Neutrophil (primary cell): Measurements from ENCODE around the gene KLHL8.
A peak's percentile ranks its signal among the peaks of the same experiment; 100 is the strongest.
"Not testable (repeated sequence)": the region's sequence is repeated elsewhere in the genome, so short reads cannot be mapped to it uniquely, and the experiment has no call there.

Experiments used
- H3K27ac ChIP-seq: fragments of 200-600 bp; sonication (generic); 2 replicates; pipeline ENCODE4 v1.5.1; 2016; ENCODE audit warnings: mild to moderate bottlenecking, moderate library complexity
- H3K27me3 ChIP-seq: fragments of 200-600 bp; sonication (generic); 2 replicates; pipeline ENCODE4 v1.6.0; 2016; ENCODE audit warnings: mild to moderate bottlenecking
- H3K36me3 ChIP-seq: fragments of 200-600 bp; sonication (generic); 2 replicates; pipeline ENCODE4 v1.5.1; 2017
- H3K4me1 ChIP-seq, 2 experiments: fragments of 200-600 bp in 1 of 2; sonication (generic) in 1 of 2; 1 replicate in 1 of 2; 2 replicates in 1 of 2; pipeline versions ENCODE4 v1.5.1 to v1.6.1; 2013 to 2016; ENCODE audit warnings: low read depth in 1 of 2, low read length in 1 of 2, mild to moderate bottlenecking in 1 of 2, moderate library complexity in 1 of 2; ENCODE audit not compliant: control insufficient read depth in 1 of 2, insufficient read depth in 1 of 2
- H3K4me3 ChIP-seq, 2 experiments: fragments of 200-600 bp in 1 of 2; sonication (generic) in 1 of 2; 1 replicate in 1 of 2; 2 replicates in 1 of 2; pipeline ENCODE4 v1.5.1; 2013 to 2016; ENCODE audit warnings: low read depth in 1 of 2, low read length in 1 of 2, mild to moderate bottlenecking in 1 of 2, moderate library complexity in 1 of 2
- H3K9me3 ChIP-seq: fragments of 200-600 bp; sonication (generic); 2 replicates; pipeline ENCODE4 v1.5.1; 2016
- CTCF ChIP-seq: fragments of 200-600 bp; sonication (generic); IDR thresholded peaks from 2 replicates; pipeline ENCODE4 v1.5.1; 2016; ENCODE audit warnings: antibody characterized with exemption

The KLHL8 gene

GRCh38 chr4:87153078-87153870, 67.1 kb downstream of the KLHL8 start:
- H3K4me1 ChIP-seq, result no peaks in the 10 kb centered on the region
- no peak overlapping the region for H3K27ac ChIP-seq
- H3K36me3 ChIP-seq, result no peaks in the 10 kb centered on the region
- H3K4me3 ChIP-seq, result no peak overlapping the region
- no peaks in the 10 kb centered on the region for H3K27me3 ChIP-seq
- TF ChIP-seq CTCF, result no peak
- H3K9me3 ChIP-seq, result no peaks in the 10 kb centered on the region

GRCh38 chr4:87152310-87153041, 67.9 kb downstream of the KLHL8 start:
- no peak for TF ChIP-seq CTCF
- Histone ChIP-seq H3K4me1 (no peaks in the 10 kb centered on the region), H3K27ac (no peak overlapping the region), H3K36me3 (no peaks in the 10 kb centered on the region), H3K9me3 (no peaks in the 10 kb centered on the region), H3K27me3 (no peaks in the 10 kb centered on the region), H3K4me3 (no peak overlapping the region)

GRCh38 chr4:87151730-87152129, 68.7 kb downstream of the KLHL8 start:
- no peaks in the 10 kb centered on the region for H3K9me3 ChIP-seq
- no peak for TF ChIP-seq CTCF
- H3K4me1 ChIP-seq, result no peaks in the 10 kb centered on the region
- no peak overlapping the region for H3K4me3 ChIP-seq
- no peak overlapping the region for H3K27ac ChIP-seq
- no peaks in the 10 kb centered on the region for H3K36me3 ChIP-seq
- no peaks in the 10 kb centered on the region for H3K27me3 ChIP-seq

- Histone ChIP-seq H3K36me3 (no peaks in the 10 kb centered on the region), H3K4me1 (no peaks in the 10 kb centered on the region), H3K9me3 (no peaks in the 10 kb centered on the region), H3K27me3 (no peaks in the 10 kb centered on the region), H3K27ac (no peak overlapping the region), H3K4me3 (no peak overlapping the region)
- peak; percentile 95 for TF ChIP-seq CTCF
These were observed 69.7 kb downstream of the KLHL8 start for GRCh38 chr4:87150498-87151261.

GRCh38 chr4:87147116-87147515, 73.3 kb downstream of the KLHL8 start:
- H3K4me1 ChIP-seq, result no peaks in the 10 kb centered on the region
- H3K27ac ChIP-seq, result no peak overlapping the region
- H3K36me3 ChIP-seq, result peaks cover 23% of the 10 kb centered on the region
- TF ChIP-seq CTCF, result no peak
- no peak overlapping the region for H3K4me3 ChIP-seq
- H3K9me3 ChIP-seq, result no peaks in the 10 kb centered on the region
- no peaks in the 10 kb centered on the region for H3K27me3 ChIP-seq

- H3K27me3 ChIP-seq, H3K4me1 ChIP-seq, H3K9me3 ChIP-seq, H3K27ac ChIP-seq, H3K4me3 ChIP-seq: not testable (repeated sequence)
- H3K36me3 ChIP-seq, result peaks cover 33% of the 10 kb centered on the region
These were observed 74.5 kb downstream of the KLHL8 start for GRCh38 chr4:87145934-87146333.
